Middle frontal gyrus (tissue), 1 donor: ENCODE results near the gene RAPH1.

Source experiments
- DNase-seq: peaks from one replicate; pipeline ENCODE4 v3.0.0-alpha.2; 2015; ENCODE audit warnings: low spot score; ENCODE audit errors: extremely low spot score

RAPH1 gene

GRCh38 chr2:203535078-203535783 lies at the start of gene RAPH1:
Gene RAPH1 (minus strand): TSS chr2:203535301. CDS start chr2:203495353, 39,948 bp downstream.
- no peak for DNase-seq

- no peak for DNase-seq
Observed at GRCh38 chr2:203584784-203585183, 49.7 kb upstream of the RAPH1 start.

GRCh38 chr2:203583701-203584100 lies 48.6 kb upstream of the RAPH1 start:
- DNase-seq: no peak

- DNase-seq: no peak
Observed at GRCh38 chr2:203583084-203583695, 48.1 kb upstream of the RAPH1 start.

GRCh38 chr2:203582468-203582867 lies 47.4 kb upstream of the RAPH1 start:
- DNase-seq: no peak

- no peak for DNase-seq
Observed at GRCh38 chr2:203580844-203581243, 45.7 kb upstream of the RAPH1 start.

GRCh38 chr2:203579730-203580129 lies 44.6 kb upstream of the RAPH1 start:
- DNase-seq: no peak

- DNase-seq: no peak
Observed at GRCh38 chr2:203578759-203579643, 43.9 kb upstream of the RAPH1 start.

- DNase-seq: no peak
Observed at GRCh38 chr2:203574824-203575223, 39.7 kb upstream of the RAPH1 start.

- DNase-seq: no peak
Observed at GRCh38 chr2:203572316-203572715, 37.2 kb upstream of the RAPH1 start.

GRCh38 chr2:203569677-203570316 lies 34.7 kb upstream of the RAPH1 start:
- no peak for DNase-seq

- no peak for DNase-seq
Observed at GRCh38 chr2:203567691-203568090, 32.6 kb upstream of the RAPH1 start.

GRCh38 chr2:203566161-203566560 lies 31.1 kb upstream of the RAPH1 start:
- DNase-seq: no peak

GRCh38 chr2:203565076-203565475 lies 30.0 kb upstream of the RAPH1 start:
- no peak for DNase-seq

- DNase-seq: no peak
Observed at GRCh38 chr2:203562268-203562667, 27.2 kb upstream of the RAPH1 start.

GRCh38 chr2:203559641-203560040 lies 24.5 kb upstream of the RAPH1 start:
- DNase-seq: no peak

GRCh38 chr2:203553784-203554183 lies 18.7 kb upstream of the RAPH1 start:
- no peak for DNase-seq

- no peak for DNase-seq
Observed at GRCh38 chr2:203551778-203552177, 16.7 kb upstream of the RAPH1 start.

- DNase-seq: no peak
Observed at GRCh38 chr2:203550266-203550665, 15.2 kb upstream of the RAPH1 start.

GRCh38 chr2:203549406-203549805 lies 14.3 kb upstream of the RAPH1 start:
- no peak for DNase-seq

- no peak for DNase-seq
Observed at GRCh38 chr2:203548887-203549286, 13.8 kb upstream of the RAPH1 start.

- DNase-seq: no peak
Observed at GRCh38 chr2:203547356-203547755, 12.3 kb upstream of the RAPH1 start.
